ENCODE measurements around the gene SUSD1. TPM values are rescaled to one million over a fixed set of nuclear protein-coding genes. Genes with fewer than 3 reads are reported as not detected.
A peak's percentile ranks its signal among the peaks of the same experiment; 100 is the strongest.

Gene SUSD1
- total and polyA plus RNA-seq, 9 of the 15 experiments (the other 6 are each of a cell fraction or from before 2014, with no cell fraction given): 10.9 to 44.4 (median 36.1) TPM

- TF ChIP-seq, protein P1, sequence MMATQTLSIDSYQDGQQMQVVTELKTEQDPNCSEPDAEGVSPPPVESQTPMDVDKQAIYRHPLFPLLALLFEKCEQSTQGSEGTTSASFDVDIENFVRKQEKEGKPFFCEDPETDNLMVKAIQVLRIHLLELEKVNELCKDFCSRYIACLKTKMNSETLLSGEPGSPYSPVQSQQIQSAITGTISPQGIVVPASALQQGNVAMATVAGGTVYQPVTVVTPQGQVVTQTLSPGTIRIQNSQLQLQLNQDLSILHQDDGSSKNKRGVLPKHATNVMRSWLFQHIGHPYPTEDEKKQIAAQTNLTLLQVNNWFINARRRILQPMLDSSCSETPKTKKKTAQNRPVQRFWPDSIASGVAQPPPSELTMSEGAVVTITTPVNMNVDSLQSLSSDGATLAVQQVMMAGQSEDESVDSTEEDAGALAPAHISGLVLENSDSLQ (IDR thresholded peaks at IDR 0.05): no peak
- TF ChIP-seq U2AF1 (optimal IDR thresholded peaks at IDR 0.05; ENCODE audit: low read depth, low read length) (no peak), NFRKB (IDR thresholded peaks at IDR 0.05; ENCODE audit: low read depth) (no peak; the same call in 1 of the 2 replicates), ETS2 (tag; IDR thresholded peaks at IDR 0.05; ENCODE audit: borderline replicate concordance, poor library complexity, severe bottlenecking) (no peak), CTBP1 (IDR thresholded peaks at IDR 0.05; ENCODE audit: borderline replicate concordance) (peak; percentile 79), COPS2 (conservative IDR thresholded peaks at IDR 0.05) (no peak), PPARD (CRISPR knock-in tag; IDR thresholded peaks at IDR 0.05) (no peak), NFE2 (IDR thresholded peaks at IDR 0.05; ENCODE audit: low read depth) (no peak), EP300 (IDR thresholded peaks at IDR 0.05; ENCODE audit: low read length) (peak; percentile 63; the same call in 1 of the 2 replicates), ZBTB1 (CRISPR knock-in tag; IDR thresholded peaks at IDR 0.05; ENCODE audit: borderline replicate concordance, low read depth) (no peak), MTA3 (IDR thresholded peaks at IDR 0.05; ENCODE audit: borderline replicate concordance) (no peak), ELF1 (tag; IDR thresholded peaks at IDR 0.05) (peak; percentile 75), BRD9 (IDR thresholded peaks at IDR 0.05; ENCODE audit: low read depth, partially characterized antibody) (no peak), CBFA2T2 (conservative IDR thresholded peaks at IDR 0.05) (peak; percentile 13; the same call in 1 of the 2 replicates), ZNF217 (CRISPR knock-in tag; IDR thresholded peaks at IDR 0.05) (no peak), MAX (CRISPR knock-in tag; IDR thresholded peaks at IDR 0.05) (no peak), FOXK1 (CRISPR knock-in tag; IDR thresholded peaks at IDR 0.05; ENCODE audit: borderline replicate concordance) (no peak), ZNF766 (CRISPR knock-in tag; conservative IDR thresholded peaks at IDR 0.05) (no peak)
- TF ChIP-seq, protein P2, sequence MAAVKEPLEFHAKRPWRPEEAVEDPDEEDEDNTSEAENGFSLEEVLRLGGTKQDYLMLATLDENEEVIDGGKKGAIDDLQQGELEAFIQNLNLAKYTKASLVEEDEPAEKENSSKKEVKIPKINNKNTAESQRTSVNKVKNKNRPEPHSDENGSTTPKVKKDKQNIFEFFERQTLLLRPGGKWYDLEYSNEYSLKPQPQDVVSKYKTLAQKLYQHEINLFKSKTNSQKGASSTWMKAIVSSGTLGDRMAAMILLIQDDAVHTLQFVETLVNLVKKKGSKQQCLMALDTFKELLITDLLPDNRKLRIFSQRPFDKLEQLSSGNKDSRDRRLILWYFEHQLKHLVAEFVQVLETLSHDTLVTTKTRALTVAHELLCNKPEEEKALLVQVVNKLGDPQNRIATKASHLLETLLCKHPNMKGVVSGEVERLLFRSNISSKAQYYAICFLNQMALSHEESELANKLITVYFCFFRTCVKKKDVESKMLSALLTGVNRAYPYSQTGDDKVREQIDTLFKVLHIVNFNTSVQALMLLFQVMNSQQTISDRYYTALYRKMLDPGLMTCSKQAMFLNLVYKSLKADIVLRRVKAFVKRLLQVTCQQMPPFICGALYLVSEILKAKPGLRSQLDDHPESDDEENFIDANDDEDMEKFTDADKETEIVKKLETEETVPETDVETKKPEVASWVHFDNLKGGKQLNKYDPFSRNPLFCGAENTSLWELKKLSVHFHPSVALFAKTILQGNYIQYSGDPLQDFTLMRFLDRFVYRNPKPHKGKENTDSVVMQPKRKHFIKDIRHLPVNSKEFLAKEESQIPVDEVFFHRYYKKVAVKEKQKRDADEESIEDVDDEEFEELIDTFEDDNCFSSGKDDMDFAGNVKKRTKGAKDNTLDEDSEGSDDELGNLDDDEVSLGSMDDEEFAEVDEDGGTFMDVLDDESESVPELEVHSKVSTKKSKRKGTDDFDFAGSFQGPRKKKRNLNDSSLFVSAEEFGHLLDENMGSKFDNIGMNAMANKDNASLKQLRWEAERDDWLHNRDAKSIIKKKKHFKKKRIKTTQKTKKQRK (IDR thresholded peaks at IDR 0.05; ENCODE audit: borderline replicate concordance, low read depth, low read length): no peak
These were observed 80.0 kb downstream of the SUSD1 start (continued) for GRCh38 chr9:112094948-112095681.

Data from K562 (cell line).